Duodenal mucosa (tissue), 2 donors: ENCODE measurements around the gene NFYB.
A peak's percentile ranks its signal among the peaks of the same experiment; 100 is the strongest.

Source experiments
- H3K27ac ChIP-seq: one replicate; pipeline ENCODE4 v1.7.0; 2013; ENCODE audit warnings: low read depth, low read length
- H3K27me3 ChIP-seq, 2 donors: one replicate each; pipeline ENCODE4 v1.7.0; 2013; ENCODE audit warnings: low read length in 2 of 2, control low read depth in 1 of 2; ENCODE audit not compliant: insufficient read depth in 2 of 2, control insufficient read depth in 1 of 2
- H3K36me3 ChIP-seq, 2 donors: one replicate each; pipeline ENCODE4 v1.7.0; 2013; ENCODE audit warnings: low read length in 2 of 2, control low read depth in 1 of 2; ENCODE audit not compliant: insufficient read depth in 2 of 2, control insufficient read depth in 1 of 2
- H3K4me1 ChIP-seq, 2 donors: one replicate each; pipeline ENCODE4 v1.7.0; 2013; ENCODE audit warnings: low read length in 2 of 2, control low read depth in 1 of 2; ENCODE audit not compliant: insufficient read depth in 2 of 2, control insufficient read depth in 1 of 2
- H3K4me3 ChIP-seq, 2 donors: one replicate each; pipeline ENCODE4 v1.7.0; 2013; ENCODE audit warnings: low read length in 2 of 2, low read depth in 1 of 2
- H3K9ac ChIP-seq, 2 donors: one replicate each; pipeline ENCODE4 v1.7.0; 2013; ENCODE audit warnings: low read length in 2 of 2, low read depth in 1 of 2
- H3K9me3 ChIP-seq, 2 donors: one replicate each; pipeline ENCODE4 v1.7.0; 2013; ENCODE audit warnings: low read length in 2 of 2, control low read depth in 1 of 2; ENCODE audit not compliant: control insufficient read depth in 1 of 2

Gene NFYB

DNA sequence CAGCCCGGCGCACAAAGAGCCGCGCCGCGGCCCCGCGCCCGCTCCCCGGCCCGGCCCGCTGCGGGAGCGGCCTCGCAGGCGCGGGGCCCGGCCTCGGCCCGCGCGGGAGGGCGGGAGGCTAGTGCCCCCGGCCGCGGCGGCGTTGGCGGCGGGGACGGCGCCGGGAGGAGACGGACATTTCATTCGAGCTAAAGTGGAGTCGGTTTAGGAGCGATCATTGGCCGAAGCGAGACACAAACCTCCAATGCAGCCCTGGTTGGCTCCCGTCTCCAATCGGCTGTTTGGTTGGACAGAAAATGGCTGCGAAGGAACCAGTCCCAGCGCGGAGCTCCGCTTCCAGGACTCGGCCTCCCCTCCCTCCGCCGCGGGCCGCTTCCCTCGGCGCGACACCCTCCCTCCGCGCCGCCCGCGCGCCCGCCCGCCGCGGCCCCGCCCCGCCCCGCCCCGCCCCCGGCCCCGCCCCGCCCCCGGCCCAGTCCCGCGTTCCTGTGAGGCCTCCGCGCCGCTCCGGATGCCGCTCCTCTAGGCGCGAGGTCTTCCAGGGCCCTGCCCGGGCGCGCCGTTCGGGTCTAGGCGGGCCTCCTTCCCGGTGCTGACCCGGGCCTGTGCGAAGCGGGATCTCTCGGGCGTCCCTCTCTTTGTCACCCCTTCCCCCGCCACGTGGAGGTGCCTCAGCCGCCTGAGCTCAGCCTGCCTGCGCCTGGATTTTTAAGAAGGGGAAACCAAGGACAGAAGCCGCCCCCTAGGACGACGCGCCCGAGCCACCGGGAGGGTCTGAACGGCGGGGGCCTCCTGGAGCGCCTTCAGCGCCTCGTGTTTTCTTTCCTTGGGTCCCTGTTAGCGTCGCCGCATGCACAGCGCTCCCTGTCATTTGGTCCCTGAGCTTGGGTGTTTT lies at the start of gene NFYB:
NFYB (minus strand) TSS at position 309 of the 895 bp plus-strand sequence. CDS start 2,757 bp downstream, outside the sequence.
- Histone ChIP-seq H3K9ac (peak within 1 kb of the TSS; percentile 79 to 83), H3K27me3 (no peaks in the 10 kb centered on the region), H3K27ac (peak within 1 kb of the TSS; percentile 78), H3K4me1 (peaks cover 14 to 17% of the 10 kb centered on the region in 2 donors), H3K9me3 (no peaks in the 10 kb centered on the region), H3K36me3 (peaks cover 0 to 6% of the 10 kb centered on the region in 2 donors), H3K4me3 (peak within 1 kb of the TSS; percentile 89 to 91)

GRCh38 chr12:104187446-104188155 lies 49.6 kb upstream of the NFYB start:
- Histone ChIP-seq H3K4me3 (no peak overlapping the region), H3K9me3 (peaks cover 3 to 9% of the 10 kb centered on the region in 2 donors), H3K27me3 (no peaks in the 10 kb centered on the region), H3K27ac (no peak overlapping the region), H3K9ac (no peak overlapping the region), H3K4me1 (no peaks in the 10 kb centered on the region), H3K36me3 (no peaks in the 10 kb centered on the region)

- Histone ChIP-seq H3K4me3 (no peak overlapping the region), H3K27ac (no peak overlapping the region), H3K4me1 (no peaks in the 10 kb centered on the region), H3K36me3 (no peaks in the 10 kb centered on the region), H3K9me3 (peaks cover 3 to 9% of the 10 kb centered on the region in 2 donors), H3K27me3 (no peaks in the 10 kb centered on the region), H3K9ac (no peak overlapping the region)
These were observed 45.4 kb upstream of the NFYB start for GRCh38 chr12:104183443-104183842.

GRCh38 chr12:104182621-104183378 lies 44.8 kb upstream of the NFYB start:
- no peak overlapping the region for H3K27ac ChIP-seq
- peaks cover 0 to under 1% of the 10 kb centered on the region in 2 donors for H3K27me3 ChIP-seq
- no peak overlapping the region for H3K4me3 ChIP-seq
- H3K4me1 ChIP-seq = no peaks in the 10 kb centered on the region
- H3K9me3 ChIP-seq = peaks cover 3 to 9% of the 10 kb centered on the region in 2 donors
- H3K36me3 ChIP-seq = no peaks in the 10 kb centered on the region
- no peak overlapping the region for H3K9ac ChIP-seq

GRCh38 chr12:104182144-104182543 lies 44.1 kb upstream of the NFYB start:
- H3K27ac ChIP-seq = no peak overlapping the region
- H3K9me3 ChIP-seq = peaks cover 3 to 9% of the 10 kb centered on the region in 2 donors
- peaks cover 0 to 3% of the 10 kb centered on the region in 2 donors for H3K27me3 ChIP-seq
- H3K4me1 ChIP-seq = no peaks in the 10 kb centered on the region
- H3K36me3 ChIP-seq = no peaks in the 10 kb centered on the region
- no peak overlapping the region for H3K9ac ChIP-seq
- H3K4me3 ChIP-seq = no peak overlapping the region

DNA sequence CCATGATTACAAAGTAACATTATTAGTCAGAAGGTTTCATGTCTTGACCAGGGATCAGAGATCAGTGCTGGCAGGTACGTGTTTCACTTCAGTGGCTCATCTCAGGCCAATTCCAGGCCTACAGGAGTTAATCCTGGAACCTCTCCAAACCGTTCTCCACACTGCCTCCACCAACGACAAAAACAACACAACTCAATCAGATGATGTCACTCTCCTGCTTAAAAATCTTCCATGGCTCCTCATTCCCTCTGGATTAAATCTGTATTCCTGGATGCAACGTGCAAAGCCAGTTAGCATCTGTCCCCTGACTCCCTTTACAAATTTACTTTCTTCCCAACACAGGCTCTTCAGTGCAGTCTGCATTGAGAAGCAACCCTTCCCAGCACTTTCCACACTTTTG lies 43.3 kb upstream of the NFYB start:
- Histone ChIP-seq H3K4me1 (no peaks in the 10 kb centered on the region), H3K9me3 (peaks cover 3 to 9% of the 10 kb centered on the region in 2 donors), H3K36me3 (no peaks in the 10 kb centered on the region), H3K4me3 (no peak overlapping the region), H3K27ac (no peak overlapping the region), H3K9ac (no peak overlapping the region), H3K27me3 (peaks cover 0 to 3% of the 10 kb centered on the region in 2 donors)

DNA sequence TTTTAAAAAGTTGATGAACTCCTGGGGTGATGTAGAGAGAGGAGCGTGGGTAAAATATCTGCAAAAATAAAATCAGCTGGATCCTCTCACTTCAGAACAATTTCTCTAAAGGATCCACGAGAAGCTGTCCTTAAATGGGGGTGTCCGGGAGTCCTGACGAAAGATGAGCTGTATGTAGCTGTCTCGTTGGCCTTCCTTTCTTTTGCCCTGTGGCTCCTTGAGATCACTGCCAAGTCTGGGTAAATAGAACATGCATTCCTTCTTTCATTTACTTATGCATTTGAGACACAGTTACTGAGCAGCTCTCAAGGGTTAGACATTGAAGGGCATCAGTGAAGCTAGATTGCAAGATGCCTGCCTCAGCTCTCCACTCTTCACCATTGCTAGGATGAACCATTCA lies 42.4 kb upstream of the NFYB start:
- Histone ChIP-seq H3K36me3 (no peaks in the 10 kb centered on the region), H3K4me3 (no peak overlapping the region), H3K4me1 (no peaks in the 10 kb centered on the region), H3K9ac (no peak overlapping the region), H3K27ac (no peak overlapping the region), H3K27me3 (peaks cover 0 to 3% of the 10 kb centered on the region in 2 donors), H3K9me3 (peaks cover 3 to 9% of the 10 kb centered on the region in 2 donors)

- Histone ChIP-seq H3K27me3 (peaks cover 0 to 3% of the 10 kb centered on the region in 2 donors), H3K36me3 (no peaks in the 10 kb centered on the region), H3K4me3 (no peak overlapping the region), H3K27ac (no peak overlapping the region), H3K4me1 (no peaks in the 10 kb centered on the region), H3K9me3 (no peaks in the 10 kb centered on the region), H3K9ac (no peak overlapping the region)
These were observed 39.9 kb upstream of the NFYB start for GRCh38 chr12:104177663-104178501.

- peaks cover 0 to 3% of the 10 kb centered on the region in 2 donors for H3K27me3 ChIP-seq
- H3K9me3 ChIP-seq = no peaks in the 10 kb centered on the region
- no peak overlapping the region for H3K9ac ChIP-seq
- H3K36me3 ChIP-seq = no peaks in the 10 kb centered on the region
- H3K4me3 ChIP-seq = no peak overlapping the region
- H3K27ac ChIP-seq = no peak overlapping the region
- H3K4me1 ChIP-seq = no peaks in the 10 kb centered on the region
These were observed 39.3 kb upstream of the NFYB start for GRCh38 chr12:104177336-104177662.
